Neural cell (in vitro differentiated cells): ENCODE results near the gene LNX2. TPM values are rescaled to one million over a fixed set of nuclear protein-coding genes. Genes with fewer than 3 reads are reported as not detected.

Experiments used
- H2AFZ ChIP-seq: fragments of 200-600, 300-800 bp; sonication (generic), shearing (Covaris generic); 2 replicates; pipeline ENCODE4 v1.6.0; 2014; ENCODE audit warnings: low read depth, mild to moderate bottlenecking, antibody characterized with exemption, low read length, moderate library complexity
- H3F3A ChIP-seq: fragments of 200-600 bp; shearing (Covaris generic); 2 replicates; pipeline ENCODE4 v1.6.1; 2016; ENCODE audit warnings: mild to moderate bottlenecking, moderate library complexity, mixed read lengths, antibody characterized with exemption, low read length; ENCODE audit not compliant: insufficient read depth, poor library complexity, severe bottlenecking
- H3K27ac ChIP-seq: fragments of 200-600, 300-800 bp; sonication (generic), shearing (Covaris generic); 2 replicates; pipeline ENCODE4 v1.5.1; 2014; ENCODE audit warnings: mild to moderate bottlenecking, low read length, moderate library complexity
- H3K27me3 ChIP-seq: fragments of 300-800, 200-600 bp; sonication (generic), shearing (Covaris generic); 2 replicates; pipeline ENCODE4 v1.6.0; 2014; ENCODE audit warnings: mild to moderate bottlenecking, low read depth, low read length, moderate library complexity; ENCODE audit not compliant: insufficient read depth
- H3K36me3 ChIP-seq: fragments of 300-800, 200-600 bp; sonication (generic), shearing (Covaris generic); 2 replicates; pipeline ENCODE4 v1.5.1; 2014; ENCODE audit warnings: mild to moderate bottlenecking, antibody characterized with exemption, low read length, moderate library complexity; ENCODE audit not compliant: insufficient read depth
- H3K4me2 ChIP-seq: fragments of 300-800, 200-600 bp; sonication (generic), shearing (Covaris generic); 2 replicates; pipeline ENCODE4 v1.6.0; 2014; ENCODE audit warnings: mild to moderate bottlenecking, low read length
- H3K4me3 ChIP-seq: fragments of 300-800, 200-600 bp; sonication (generic), shearing (Covaris generic); 2 replicates; pipeline ENCODE4 v1.5.1; 2014; ENCODE audit warnings: mild to moderate bottlenecking, low read length, moderate library complexity
- H3K79me2 ChIP-seq: fragments of 200-600 bp; shearing (Covaris generic); replicated peaks from 2 replicates; pipeline ENCODE4 v1.6.0; 2014; ENCODE audit warnings: mild to moderate bottlenecking, low read length, moderate library complexity; ENCODE audit not compliant: insufficient read depth
- H3K9ac ChIP-seq: fragments of 300-800, 200-600 bp; sonication (generic), shearing (Covaris generic); 2 replicates; pipeline ENCODE4 v1.6.1; 2016; ENCODE audit warnings: mild to moderate bottlenecking, low read length, mixed read lengths
- H3K9me2 ChIP-seq: fragments of 200-600 bp; shearing (Covaris generic); 2 replicates; pipeline ENCODE4 v1.6.1; 2016; ENCODE audit warnings: mild to moderate bottlenecking, low read length, mixed read lengths; ENCODE audit not compliant: insufficient read depth
- H3K9me3 ChIP-seq: fragments of 200-600, 300-800 bp; sonication (generic), shearing (Covaris generic); 2 replicates; pipeline ENCODE4 v1.6.1; 2016; ENCODE audit warnings: mild to moderate bottlenecking, mixed run types, low read length, moderate library complexity, mixed read lengths
- H4K20me1 ChIP-seq: fragments of 200-600 bp; shearing (Covaris generic); 2 replicates; pipeline ENCODE4 v1.6.1; 2016; ENCODE audit warnings: mild to moderate bottlenecking, mixed run types; ENCODE audit not compliant: insufficient read depth
- CTCF ChIP-seq: fragments of 450-650 bp; IDR thresholded peaks from 2 replicates; pipeline ENCODE4 v1.5.1; 2014; ENCODE audit warnings: antibody characterized with exemption, mild to moderate bottlenecking, moderate library complexity; ENCODE audit not compliant: poor library complexity, severe bottlenecking
- EP300 ChIP-seq: fragments of 450-650 bp; conservative IDR thresholded peaks from 2 replicates; pipeline ENCODE4 v1.6.1; 2014; ENCODE audit warnings: antibody characterized with exemption, mild to moderate bottlenecking, moderate library complexity; ENCODE audit not compliant: poor library complexity, severe bottlenecking
- EZH2 ChIP-seq: fragments of 200-600, 300-800 bp; shearing (Covaris generic), sonication (generic); IDR thresholded peaks from 2 replicates; pipeline ENCODE4 v1.6.1; 2014; ENCODE audit warnings: antibody characterized with exemption, low read length, borderline replicate concordance, mild to moderate bottlenecking; ENCODE audit not compliant: insufficient read depth, poor library complexity, severe bottlenecking
- MXI1 ChIP-seq: fragments of 450-650 bp; conservative IDR thresholded peaks from 2 replicates; pipeline ENCODE4 v1.6.1; 2014; ENCODE audit warnings: antibody characterized with exemption, mild to moderate bottlenecking; ENCODE audit not compliant: poor library complexity, severe bottlenecking
- POLR2AphosphoS5 ChIP-seq: IDR thresholded peaks from 2 replicates; pipeline ENCODE4 v1.6.1; 2012
- RAD21 ChIP-seq: fragments of 450-650 bp; conservative IDR thresholded peaks from 2 replicates; pipeline ENCODE4 v1.6.1; 2014; ENCODE audit warnings: antibody characterized with exemption, mild to moderate bottlenecking, moderate library complexity
- REST ChIP-seq: IDR thresholded peaks from 2 replicates; pipeline ENCODE4 v1.6.1; 2012; ENCODE audit warnings: borderline replicate concordance
- SMC3 ChIP-seq: fragments of 450-650 bp; conservative IDR thresholded peaks from 2 replicates; pipeline ENCODE4 v1.6.1; 2014; ENCODE audit warnings: antibody characterized with exemption, mild to moderate bottlenecking, moderate library complexity; ENCODE audit not compliant: poor library complexity
- TAF1 ChIP-seq: IDR thresholded peaks from 2 replicates; pipeline ENCODE4 v1.6.1; 2012; ENCODE audit warnings: low read depth
- polyA plus RNA-seq: library from polyadenylated mRNA; depleted of rRNA; stranded (reverse); fragments of >200 nt; gene quantifications from 2 replicates; pipeline ENCODE4 v1.2.3, GENCODE V29; 2014

Gene LNX2
- polyA plus RNA-seq, 1 donor from 2014 or later: 4.2 TPM

- Histone ChIP-seq H3F3A (no peaks in the 10 kb centered on the region), H3K27me3 (no peaks in the 10 kb centered on the region), H3K9ac (no peak overlapping the region), H3K9me2 (no peaks in the 10 kb centered on the region), H3K4me2 (no peak overlapping the region), H2AFZ (no peak overlapping the region), H4K20me1 (no peaks in the 10 kb centered on the region), H3K36me3 (peaks cover 11% of the 10 kb centered on the region), H3K9me3 (no peaks in the 10 kb centered on the region), H3K79me2 (peaks cover 24% of the 10 kb centered on the region), H3K4me3 (no peak overlapping the region), H3K27ac (no peak overlapping the region)
- TF ChIP-seq TAF1 (no peak), SMC3 (no peak), RAD21 (no peak), EP300 (no peak), CTCF (no peak), REST (no peak), EZH2 (no peak), POLR2AphosphoS5 (no peak)
Observed at GRCh38 chr13:27628081-27628480, 7.8 kb upstream of the LNX2 start.

GRCh38 chr13:27627380-27627779, 7.1 kb upstream of the LNX2 start:
- H3K9ac ChIP-seq: no peak overlapping the region
- no peaks in the 10 kb centered on the region for H3F3A ChIP-seq
- H3K4me2 ChIP-seq: no peak overlapping the region
- peaks cover 11% of the 10 kb centered on the region for H3K36me3 ChIP-seq
- H3K4me3 ChIP-seq: no peak overlapping the region
- H3K79me2 ChIP-seq: peaks cover 27% of the 10 kb centered on the region
- TF ChIP-seq RAD21 (no peak), EP300 (no peak), POLR2AphosphoS5 (no peak), EZH2 (no peak), TAF1 (no peak), MXI1 (no peak), REST (no peak), CTCF (no peak), SMC3 (no peak)
- no peak overlapping the region for H2AFZ ChIP-seq
- no peaks in the 10 kb centered on the region for H3K9me3 ChIP-seq
- no peaks in the 10 kb centered on the region for H4K20me1 ChIP-seq
- H3K27me3 ChIP-seq: no peaks in the 10 kb centered on the region
- H3K9me2 ChIP-seq: no peaks in the 10 kb centered on the region
- no peak overlapping the region for H3K27ac ChIP-seq
